Middle frontal gyrus (tissue), 1 donor: ENCODE measurements around the gene MYO7A.

Source experiments
- DNase-seq: peaks from one replicate; pipeline ENCODE4 v3.0.0-alpha.2; 2015; ENCODE audit warnings: low spot score; ENCODE audit errors: extremely low spot score

Gene MYO7A

DNA sequence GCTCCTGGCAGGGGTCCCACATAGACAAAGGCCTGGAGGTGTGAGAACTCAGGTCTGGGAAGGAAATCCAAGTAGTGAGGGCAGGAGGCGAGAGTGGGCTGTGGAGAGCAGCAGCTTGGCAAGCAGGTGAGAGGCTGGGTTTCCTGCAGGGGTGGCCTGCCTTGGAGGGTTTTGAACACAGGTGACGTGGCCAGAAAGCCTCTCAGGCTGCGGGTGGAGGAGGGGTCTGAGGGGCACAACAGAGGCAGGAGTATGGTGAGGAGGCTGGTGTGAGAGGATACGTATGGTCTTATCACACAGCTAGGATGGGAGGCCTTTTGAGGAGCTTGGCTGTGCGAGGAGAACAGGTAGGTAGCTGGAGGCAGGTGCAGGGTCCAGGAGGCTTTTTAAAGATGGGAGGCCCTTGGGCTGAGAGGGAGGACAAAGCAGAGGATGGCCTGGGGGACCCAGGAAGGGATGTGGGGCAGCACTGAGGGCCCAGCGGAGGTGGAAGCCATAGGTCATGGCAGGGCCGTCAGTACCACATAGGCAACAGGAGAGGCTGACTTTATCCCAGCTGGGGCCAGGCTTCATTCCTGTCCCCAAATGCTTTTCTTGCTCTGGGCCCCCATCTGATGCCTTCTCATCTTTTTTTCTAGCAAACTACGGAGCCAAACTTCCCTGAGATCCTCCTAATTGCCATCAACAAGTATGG, 84.4 kb downstream of the MYO7A start:
- DNase-seq = no peak

DNA sequence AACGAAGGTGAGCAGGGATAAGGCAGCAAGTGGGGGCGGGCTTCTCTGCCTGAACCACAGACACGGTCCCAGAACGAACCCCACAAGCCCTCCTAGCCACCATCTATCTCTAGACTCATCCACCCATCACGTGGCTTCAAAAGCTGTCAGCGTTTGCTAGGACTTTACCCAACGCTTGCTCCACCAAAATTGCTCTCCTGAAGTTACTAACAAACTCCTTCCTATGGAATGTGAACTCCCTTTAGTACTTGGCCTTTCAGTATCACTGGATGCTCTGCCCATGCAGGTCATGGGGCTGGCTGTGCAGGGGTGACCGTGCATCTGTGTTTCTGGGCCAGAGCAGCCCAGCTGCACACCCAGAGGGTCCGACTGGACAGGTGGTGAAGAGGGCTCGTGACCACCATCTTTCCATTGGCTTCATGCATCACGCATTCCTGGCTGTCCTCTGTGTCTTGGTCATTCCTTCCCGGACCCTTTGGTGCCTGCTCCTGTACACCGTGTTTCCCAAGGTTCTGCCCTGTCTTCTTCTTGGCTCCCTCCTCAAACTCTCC, 85.1 kb downstream of the MYO7A start:
- no peak for DNase-seq

DNA sequence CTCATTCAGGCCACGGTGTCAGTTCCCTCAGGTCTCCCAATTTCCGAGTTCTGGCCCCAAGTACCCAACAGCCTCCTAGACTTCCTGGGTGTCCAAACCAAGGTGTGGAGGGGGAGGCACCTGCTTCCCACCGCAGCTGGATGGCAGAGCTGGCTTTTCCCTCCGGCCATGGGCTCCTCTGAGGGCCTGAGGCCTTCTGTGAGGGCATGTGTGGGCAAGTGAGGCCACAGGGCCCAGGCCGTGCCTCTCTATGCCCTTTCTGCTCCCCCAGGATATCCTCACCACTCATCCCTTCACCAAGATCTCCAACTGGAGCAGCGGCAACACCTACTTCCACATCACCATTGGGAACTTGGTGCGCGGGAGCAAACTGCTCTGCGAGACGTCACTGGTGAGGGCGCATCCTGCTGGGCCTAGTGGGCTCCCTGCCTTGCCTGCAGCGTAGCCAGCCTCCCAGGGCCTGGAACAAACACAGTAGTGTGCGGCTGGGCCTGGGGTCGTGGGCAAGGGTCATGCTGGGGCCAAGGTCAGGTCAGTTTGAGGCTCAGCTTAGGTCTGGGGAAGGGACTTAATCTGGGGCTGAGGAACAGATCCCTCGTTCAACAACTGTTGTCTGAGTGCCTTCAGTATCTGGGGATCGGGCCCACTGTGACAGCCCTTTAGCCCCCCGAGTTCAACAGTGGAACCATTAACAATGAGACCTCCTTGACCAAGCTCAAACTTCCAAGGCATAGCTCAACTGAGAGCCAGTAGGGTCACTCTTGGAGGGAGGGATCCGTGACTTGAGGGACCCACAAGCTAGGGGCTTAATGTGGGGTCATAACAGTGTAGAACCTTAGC, 85.8 kb downstream of the MYO7A start:
- DNase-seq = no peak

DNA sequence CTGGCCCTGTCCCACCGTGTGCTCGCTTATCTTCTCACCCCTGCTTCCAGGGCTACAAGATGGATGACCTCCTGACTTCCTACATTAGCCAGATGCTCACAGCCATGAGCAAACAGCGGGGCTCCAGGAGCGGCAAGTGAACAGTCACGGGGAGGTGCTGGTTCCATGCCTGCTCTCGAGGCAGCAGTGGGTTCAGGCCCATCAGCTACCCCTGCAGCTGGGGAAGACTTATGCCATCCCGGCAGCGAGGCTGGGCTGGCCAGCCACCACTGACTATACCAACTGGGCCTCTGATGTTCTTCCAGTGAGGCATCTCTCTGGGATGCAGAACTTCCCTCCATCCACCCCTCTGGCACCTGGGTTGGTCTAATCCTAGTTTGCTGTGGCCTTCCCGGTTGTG, 86.5 kb downstream of the MYO7A start:
- no peak for DNase-seq

DNA sequence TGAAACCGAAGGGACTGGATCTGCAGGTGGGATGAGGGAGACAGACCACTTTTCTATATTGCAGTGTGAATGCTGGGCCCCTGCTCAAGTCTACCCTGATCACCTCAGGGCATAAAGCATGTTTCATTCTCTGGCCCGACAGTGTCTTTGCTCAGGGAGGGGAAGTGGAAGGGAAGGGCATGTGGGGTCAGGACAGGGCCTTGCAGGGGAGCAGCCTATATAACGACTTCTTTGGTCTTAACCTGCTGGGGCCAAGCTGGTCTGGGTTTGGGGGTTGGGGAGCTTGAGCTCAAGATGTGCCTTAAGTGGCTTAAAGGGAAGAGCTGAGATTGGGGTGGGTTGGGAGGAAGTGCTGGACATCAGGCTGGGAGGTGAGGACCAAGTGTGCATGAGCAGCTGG, 87.1 kb downstream of the MYO7A start:
- DNase-seq = no peak

DNA sequence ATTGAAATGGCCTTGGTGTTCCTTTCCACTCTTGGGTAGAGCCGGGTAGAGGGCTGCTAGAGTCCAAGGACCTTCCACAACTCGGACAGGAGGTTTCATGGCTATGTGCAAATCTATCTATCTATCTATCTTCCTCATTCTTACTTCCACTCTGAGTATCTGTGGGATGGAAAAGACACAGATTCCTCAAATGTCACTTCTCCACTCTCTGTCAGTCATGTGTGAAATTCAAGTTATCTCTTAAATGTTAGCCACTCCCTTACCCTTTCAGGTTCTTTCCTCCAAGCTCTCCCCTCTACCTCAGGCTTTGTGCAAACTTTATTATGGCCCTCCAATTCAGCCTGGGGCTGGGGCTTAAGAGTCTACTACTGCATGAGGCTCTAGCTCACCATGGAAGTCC, 89.1 kb downstream of the MYO7A start:
- DNase-seq = no peak

DNA sequence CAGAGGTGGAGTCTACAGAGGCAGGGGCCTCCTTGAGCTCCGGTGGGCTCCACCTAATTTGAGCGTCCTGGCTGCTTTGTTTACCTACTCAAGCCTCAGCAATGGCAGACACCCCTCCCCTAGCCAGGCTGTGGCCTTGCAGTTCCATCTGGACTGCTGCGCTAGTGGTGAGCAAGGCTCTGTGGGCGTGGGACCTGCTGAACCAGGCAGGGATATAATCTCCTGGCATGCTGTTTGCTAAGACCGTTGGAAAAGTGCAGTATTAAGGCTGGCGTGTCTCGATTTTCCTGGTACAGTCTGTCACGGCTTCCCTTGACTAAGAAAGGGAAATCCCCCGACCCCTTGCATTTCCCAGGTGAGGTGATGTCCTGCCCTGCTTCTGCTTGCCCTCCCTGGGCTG, 95.8 kb downstream of the MYO7A start:
- no peak for DNase-seq

DNA sequence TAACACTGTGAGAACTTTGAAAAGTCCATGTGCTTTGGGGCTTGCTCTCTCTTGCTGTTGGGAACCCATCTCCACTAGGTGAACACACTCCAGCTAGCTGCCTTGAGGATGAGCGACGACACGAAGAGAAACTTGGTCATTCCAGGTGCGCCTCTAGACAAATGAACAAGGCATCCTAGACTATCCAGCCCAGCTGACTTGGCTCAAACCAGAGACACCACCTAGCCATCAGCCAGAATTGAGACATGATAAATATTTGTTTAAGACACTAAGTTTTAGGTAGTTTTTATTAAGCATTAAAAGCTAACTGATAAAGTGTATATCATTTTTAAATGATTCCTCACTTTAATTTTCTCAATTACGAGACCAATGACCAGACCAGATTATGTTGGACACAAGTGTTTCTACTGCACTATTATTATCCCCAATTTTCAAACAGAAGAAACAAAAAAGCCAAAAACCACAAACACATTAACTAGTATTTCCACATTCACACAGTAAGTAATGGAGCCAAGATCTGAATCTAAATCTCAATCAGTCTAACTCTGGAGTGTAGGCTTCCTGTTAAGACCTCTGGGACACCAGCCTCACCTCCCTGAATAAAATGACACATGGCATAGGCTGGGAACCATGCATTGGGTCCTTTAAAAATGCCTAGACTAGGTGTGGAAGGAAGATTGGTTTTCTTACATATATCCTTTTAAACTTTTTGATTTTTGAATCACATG, 103.0 kb downstream of the MYO7A start:
- DNase-seq = no peak

DNA sequence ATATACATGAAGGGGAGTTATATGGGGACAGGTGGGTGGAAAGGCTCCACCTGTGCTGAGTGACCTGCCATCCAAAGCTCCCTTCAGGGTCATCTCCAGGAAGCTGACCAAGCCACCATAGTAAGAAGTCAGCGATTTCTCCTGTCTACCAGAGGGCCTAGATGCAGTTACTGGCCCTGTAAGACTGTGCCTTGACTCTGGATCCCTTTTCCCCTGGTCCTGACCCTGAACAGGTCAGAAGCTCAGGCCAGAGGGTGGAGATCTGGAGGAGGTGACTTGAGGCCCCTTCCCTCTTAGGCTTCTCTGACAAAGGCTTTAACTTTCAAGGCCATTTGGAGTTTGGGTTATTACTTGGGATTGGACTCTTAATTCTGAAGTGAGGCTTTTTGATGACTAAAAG, 103.8 kb downstream of the MYO7A start:
- no peak for DNase-seq

DNA sequence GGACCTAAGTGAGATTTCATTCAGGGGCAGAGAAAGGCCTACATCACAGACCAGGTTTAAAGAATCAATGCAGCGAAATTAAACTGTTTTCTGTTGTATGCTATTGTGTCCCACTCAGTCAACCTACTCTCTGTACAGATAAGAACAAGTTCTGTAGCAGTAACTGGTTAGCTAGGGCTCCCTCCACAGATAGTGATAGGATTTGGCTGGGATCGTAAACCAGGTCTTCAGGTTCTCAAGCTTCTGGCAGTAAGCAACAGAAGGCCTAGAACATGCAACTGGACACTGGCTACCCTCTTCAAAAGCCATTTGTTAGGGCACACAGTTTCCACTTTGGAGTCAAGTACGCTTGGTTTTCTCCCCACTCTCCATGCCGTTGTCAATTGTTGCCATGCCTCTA, 104.2 kb downstream of the MYO7A start:
- DNase-seq = no peak

DNA sequence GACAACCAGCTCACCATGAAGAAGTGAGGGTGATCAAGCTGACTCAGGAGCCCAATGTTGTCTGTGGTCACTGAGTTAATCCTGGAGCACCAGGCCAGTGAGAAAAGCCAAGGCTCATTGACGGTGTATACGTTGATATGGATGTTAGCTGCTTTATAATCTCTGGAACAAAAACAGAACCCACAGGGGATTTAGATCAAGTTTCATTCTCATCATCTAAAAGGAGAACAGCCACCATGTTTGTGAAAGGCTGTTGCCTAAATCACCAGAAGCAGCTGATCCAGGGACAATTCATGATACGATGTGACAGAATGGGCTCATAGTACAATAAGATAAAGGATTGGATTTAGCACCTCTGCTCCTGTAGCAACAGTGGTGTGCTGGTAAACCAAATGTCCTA, 105.0 kb downstream of the MYO7A start:
- DNase-seq = no peak

DNA sequence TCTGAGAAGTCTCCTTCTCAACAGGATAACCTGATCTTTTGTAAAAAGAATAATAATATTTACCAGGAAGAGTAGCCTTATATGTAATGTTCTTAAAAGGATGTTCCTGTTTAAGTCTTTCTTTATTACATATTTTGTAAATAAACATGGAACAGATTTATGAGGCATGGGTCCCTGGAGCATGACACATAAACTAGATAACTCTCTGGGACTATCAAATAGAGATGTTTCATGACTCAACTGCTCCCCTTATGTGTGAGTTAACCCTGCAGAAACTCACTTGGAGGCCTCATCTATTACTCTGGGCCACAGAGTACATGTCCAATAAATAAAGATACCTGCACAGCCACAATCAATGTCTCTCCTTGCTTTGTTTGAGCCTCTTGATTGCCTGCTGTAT, 108.9 kb downstream of the MYO7A start:
- no peak for DNase-seq

DNA sequence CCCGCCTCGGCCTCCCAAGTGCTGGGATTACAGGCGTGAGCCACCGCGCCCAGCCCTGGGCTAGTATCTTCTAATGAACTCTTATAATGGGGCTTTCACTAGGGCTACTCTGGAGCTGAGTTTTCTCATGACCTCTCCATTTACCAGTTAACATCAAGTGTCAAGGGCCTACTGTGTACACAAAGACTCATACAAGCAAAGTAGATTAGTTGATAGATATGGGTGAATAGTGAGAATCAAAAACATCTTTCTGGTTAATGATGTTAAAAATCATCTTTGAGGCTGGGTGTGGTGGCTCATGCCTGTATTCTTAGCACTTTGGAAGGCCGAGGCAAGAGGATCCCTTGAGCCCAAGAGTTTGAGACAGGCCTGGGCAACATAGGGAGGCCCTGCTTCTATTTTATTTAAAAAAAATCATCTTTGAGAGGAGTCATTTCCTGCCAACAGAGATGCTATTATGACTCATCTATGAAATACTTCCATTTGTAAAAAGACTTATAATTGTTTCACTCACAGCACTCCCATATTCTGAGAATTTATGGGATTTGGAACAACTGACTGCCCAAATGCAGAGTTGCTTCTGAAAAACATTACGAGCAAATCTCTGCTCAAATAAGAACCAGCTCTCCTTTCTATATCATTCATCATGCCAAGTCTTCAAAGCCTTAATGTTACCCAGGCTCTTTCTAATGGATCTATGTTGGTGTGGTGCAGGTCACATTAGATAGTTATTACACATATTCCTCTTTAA, 116.4 kb downstream of the MYO7A start:
- DNase-seq = peak; percentile 10

DNA sequence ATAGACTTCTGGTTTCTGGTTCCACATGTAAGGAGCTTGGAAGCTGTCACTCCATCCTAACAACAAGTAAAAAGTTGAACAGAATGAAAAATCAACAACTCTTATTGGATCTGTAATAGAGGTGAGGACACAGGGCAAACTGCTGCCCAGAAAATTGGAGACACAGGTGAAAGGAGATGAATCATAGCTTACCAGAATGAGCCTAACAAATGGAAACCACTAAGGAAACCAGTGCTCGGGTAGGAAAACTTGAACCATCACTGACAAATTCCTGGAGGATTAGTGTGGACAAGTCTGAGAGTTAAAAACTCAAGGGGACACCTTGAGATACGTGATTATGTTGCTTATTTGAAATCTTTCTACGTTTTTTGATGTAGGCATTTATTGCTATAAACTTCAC, 121.4 kb downstream of the MYO7A start:
- DNase-seq = no peak

DNA sequence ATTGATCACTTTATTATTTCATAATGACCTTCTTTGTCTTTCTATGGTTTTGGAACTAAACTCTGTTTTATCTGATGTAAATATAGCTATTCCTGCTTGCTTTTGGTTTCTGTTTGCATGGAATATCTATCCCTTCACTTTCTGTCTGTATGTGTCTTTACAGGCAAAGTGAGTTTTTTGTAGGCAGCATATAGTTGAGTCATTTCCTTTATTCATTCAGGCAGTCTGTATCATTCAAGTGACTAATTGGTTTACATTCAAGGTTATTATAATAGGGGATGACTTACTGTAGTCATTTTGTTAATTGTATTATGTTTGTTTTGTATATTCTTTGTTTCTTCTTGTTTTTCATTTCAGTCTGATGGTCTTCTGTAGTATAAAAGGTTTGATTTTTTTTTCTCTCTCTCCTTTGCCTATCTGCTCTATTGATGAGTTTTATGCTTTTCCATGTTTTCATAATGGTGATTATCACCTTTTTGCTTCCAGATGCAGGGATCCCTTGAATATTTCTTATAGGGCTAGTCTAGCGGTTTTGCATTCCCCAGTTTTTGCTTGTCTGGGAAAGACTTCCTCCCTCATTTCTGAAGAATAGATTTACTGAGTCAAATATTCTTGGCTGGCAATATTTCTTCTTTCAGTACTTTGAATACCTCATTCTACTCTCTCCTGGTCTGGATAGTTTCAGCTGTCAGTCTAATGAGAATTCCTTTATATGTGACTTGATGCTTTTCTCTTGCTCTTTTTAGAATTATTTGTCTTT, 123.0 kb downstream of the MYO7A start:
- DNase-seq = no peak

DNA sequence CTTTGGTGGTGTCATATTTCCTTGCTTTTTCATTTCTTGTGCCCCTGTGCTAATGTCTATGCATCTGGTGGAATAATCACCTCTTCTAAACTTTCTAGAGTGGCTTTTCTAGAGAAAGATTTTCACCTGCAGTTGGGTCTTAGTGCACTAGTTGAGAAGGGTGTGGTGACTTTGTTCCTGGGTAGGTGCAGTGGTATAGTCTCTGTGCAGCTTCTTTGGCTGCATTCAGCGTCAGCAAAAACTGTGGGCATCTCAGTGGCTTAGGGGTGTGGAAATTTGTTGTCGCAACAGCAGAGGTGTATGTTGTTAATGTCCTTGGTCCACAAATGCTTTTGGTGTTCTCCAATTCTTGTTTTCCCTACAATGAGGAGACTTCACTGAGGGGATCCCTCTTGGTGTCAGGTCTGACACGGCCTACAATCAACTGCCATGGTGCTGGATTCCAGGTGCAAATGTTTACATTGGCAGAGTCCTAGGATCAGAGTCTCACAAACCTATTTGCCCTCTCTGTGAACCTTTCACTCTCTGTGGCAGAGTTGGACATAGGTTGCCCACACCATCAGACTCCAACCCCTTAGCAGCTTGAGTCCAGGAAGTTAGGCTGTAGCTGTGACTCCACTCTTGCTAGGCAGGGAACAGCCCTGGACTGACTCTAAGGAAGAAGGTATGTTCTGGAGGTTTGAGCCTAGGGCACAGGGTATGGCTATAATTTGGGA, 124.7 kb downstream of the MYO7A start:
- DNase-seq = no peak

DNA sequence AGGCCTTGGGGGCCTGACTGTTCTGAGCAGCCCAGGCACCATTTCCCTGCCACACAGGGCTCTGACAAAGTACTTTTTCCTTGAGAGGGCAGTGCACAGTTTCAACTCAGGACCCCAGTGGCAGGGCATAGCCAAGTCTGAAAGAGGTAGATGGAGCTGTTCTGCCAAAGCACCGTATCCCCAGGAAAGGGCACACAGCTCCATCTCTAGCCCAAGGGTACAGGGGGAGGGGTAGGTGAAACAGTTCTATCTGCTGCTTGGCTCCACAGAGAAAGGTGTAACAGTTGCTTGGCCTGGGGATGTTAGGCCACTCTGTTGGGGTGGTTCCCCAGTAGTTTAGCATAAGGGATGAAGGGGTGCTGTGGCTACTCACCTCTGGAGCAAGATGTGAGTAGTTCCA, 125.6 kb downstream of the MYO7A start:
- DNase-seq = no peak

DNA sequence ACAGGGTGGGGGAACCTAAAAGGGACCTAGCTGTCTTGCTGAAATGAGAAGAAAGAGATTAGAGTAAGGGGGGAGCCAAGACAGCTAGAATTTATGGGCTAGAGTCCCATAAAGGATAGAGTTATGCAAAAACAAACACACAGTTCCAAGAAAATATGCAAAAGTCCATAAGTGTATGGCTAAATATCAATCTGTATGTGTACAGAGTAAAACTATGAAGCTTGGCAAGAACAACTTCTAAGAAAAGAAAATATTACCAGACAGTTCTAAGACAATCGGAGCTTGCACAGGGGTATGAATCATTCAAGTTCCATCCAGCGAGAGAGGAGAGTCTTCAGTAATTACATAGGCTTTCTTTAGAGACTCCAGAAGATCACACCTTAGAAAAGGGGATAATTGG, 131.6 kb downstream of the MYO7A start:
- no peak for DNase-seq

DNA sequence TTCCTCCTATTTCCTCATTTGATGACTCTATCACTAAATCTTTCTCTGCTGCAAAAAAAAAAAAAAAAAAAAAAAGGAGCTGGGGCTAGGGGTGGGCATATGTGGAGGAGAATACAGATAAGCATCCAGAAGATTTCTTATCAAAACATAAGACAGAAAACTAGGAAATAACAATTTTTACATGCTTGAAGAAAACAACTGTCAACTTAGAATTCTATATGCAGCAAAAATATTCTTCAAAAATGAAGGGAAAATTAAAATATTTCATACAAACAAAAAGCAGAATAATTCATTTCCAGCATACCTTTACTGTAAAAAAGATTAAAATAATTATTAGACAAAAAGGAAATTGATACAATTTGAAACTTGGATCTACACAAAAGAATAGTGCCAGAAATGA, 134.8 kb downstream of the MYO7A start:
- DNase-seq = no peak
